AG04449 (cell line): ENCODE results near the gene SV2B.
A peak's percentile ranks its signal among the peaks of the same experiment; 100 is the strongest.

Experiments used
- CTCF ChIA-PET: fragments of 350-600 bp; formaldehyde crosslinking; extraction: SDS; loops from one replicate; lab custom pipeline; 2021; ENCODE audit warnings: antibody characterized with exemption; lab: Yijun Ruan, JAX
- POLR2A ChIA-PET: fragments of 400-600, 350-600 bp; formaldehyde crosslinking; extraction: SDS; loops from one replicate; lab custom pipeline; 2020; ENCODE audit warnings: antibody characterized with exemption, inconsistent platforms; lab: Yijun Ruan, JAX
- DNase-seq: peaks from one replicate; pipeline ENCODE4 v3.0.0-alpha.2; 2010; ENCODE audit warnings: low read depth, low spot score
- H3K4me3 ChIP-seq: 2 replicates; pipeline ENCODE4 v1.5.1; 2011; ENCODE audit warnings: low read depth, mild to moderate bottlenecking, control low read depth, low read length
- CTCF ChIP-seq: IDR thresholded peaks from one replicate; pipeline ENCODE4 v1.5.1; 2011; ENCODE audit warnings: mild to moderate bottlenecking, moderate library complexity, low read length, control low read depth, inconsistent platforms; ENCODE audit not compliant: insufficient read depth; ENCODE audit errors: missing control alignments

Gene SV2B

GRCh38 chr15:91223863-91224262 is 123.8 kb downstream of the SV2B start:
- CTCF ChIA-PET: interaction anchor here (1.0 to 3.1 kb wide), 4 partner anchors 8 to 168 kb away, joined by 3 to 32 read pairs (median 5); no protein-coding TSS in a partner anchor
- no peak for DNase-seq
- H3K4me3 ChIP-seq: no peak overlapping the region
- no peak for TF ChIP-seq CTCF
- POLR2A ChIA-PET: no interaction called here

- peak; percentile 41 for TF ChIP-seq CTCF
- peak; percentile 1 for DNase-seq
- ChIA-PET CTCF (interaction anchor here (0.8 to 3.1 kb wide), 6 partner anchors 9 to 175 kb away, joined by 3 to 32 read pairs (median 4); no protein-coding TSS in a partner anchor), POLR2A (no interaction called here)
- H3K4me3 ChIP-seq: no peak overlapping the region
Observed at GRCh38 chr15:91224755-91225380, 124.8 kb downstream of the SV2B start.

- ChIA-PET CTCF (interaction anchor here (0.8 to 3.1 kb wide), 6 partner anchors 11 to 176 kb away, joined by 3 to 32 read pairs (median 4); no protein-coding TSS in a partner anchor), POLR2A (no interaction called here)
Observed at GRCh38 chr15:91225741-91226140, 125.7 kb downstream of the SV2B start.

GRCh38 chr15:91227117-91227516 is 127.1 kb downstream of the SV2B start:
- ChIA-PET CTCF (interaction anchor here (1.2 kb wide), 1 partner anchor 171 kb away, joined by 5 read pairs; no protein-coding TSS in a partner anchor), POLR2A (no interaction called here)

More at GRCh38 chr15:91225741-91226140, 125.7 kb downstream of the SV2B start:
- H3K4me3 ChIP-seq: no peak overlapping the region
- no peak for TF ChIP-seq CTCF
- DNase-seq: no peak

GRCh38 chr15:91227766-91228165 is 127.7 kb downstream of the SV2B start:
- DNase-seq: no peak
- H3K4me3 ChIP-seq: no peak overlapping the region
- ChIA-PET CTCF (interaction anchor here (1.2 kb wide), 1 partner anchor 172 kb away, joined by 5 read pairs; no protein-coding TSS in a partner anchor), POLR2A (no interaction called here)
- TF ChIP-seq CTCF: no peak

More at GRCh38 chr15:91227117-91227516, 127.1 kb downstream of the SV2B start:
- no peak overlapping the region for H3K4me3 ChIP-seq
- DNase-seq: no peak
- TF ChIP-seq CTCF: no peak

- TF ChIP-seq CTCF: no peak
- no peak overlapping the region for H3K4me3 ChIP-seq
- ChIA-PET POLR2A (no interaction called here), CTCF (no interaction called here)
- no peak for DNase-seq
Observed at GRCh38 chr15:91228383-91228782, 128.3 kb downstream of the SV2B start.
